ENCODE measurements around the gene ZNF646.

Gene ZNF646

DNA sequence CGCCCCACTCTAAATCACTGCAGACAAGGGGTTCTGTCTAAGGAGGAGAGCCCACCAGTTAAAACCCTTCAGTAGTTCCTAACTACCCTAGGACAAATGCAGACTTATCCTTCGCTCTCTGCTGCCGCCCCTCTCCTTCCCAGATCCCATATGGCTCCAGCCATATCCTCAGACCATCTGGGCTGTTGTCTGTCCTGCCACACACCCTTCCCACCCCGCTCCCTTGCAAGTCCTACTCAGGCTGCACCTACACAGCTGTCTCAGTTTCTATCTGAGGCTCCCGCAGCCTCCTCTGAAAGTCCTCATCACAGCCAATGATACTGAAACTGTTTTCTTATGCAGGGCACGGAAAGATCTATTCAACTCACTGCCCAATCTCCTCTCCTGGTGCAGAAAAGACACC is 33.2 kb downstream of the ZNF646 start:
- no peaks in the 10 kb centered on the region for H3K36me3 Mint-ChIP-seq
- H3K4me3 Mint-ChIP-seq: peak overlapping the region; percentile 88
- no peaks in the 10 kb centered on the region for H3K27me3 Mint-ChIP-seq
- peak overlapping the region; percentile 93 for H3K27ac Mint-ChIP-seq
- peaks cover 18% of the 10 kb centered on the region for H3K4me1 Mint-ChIP-seq (ENCODE audit: low read depth)
- H3K9me3 Mint-ChIP-seq (ENCODE audit: low read depth): no peaks in the 10 kb centered on the region

DNA sequence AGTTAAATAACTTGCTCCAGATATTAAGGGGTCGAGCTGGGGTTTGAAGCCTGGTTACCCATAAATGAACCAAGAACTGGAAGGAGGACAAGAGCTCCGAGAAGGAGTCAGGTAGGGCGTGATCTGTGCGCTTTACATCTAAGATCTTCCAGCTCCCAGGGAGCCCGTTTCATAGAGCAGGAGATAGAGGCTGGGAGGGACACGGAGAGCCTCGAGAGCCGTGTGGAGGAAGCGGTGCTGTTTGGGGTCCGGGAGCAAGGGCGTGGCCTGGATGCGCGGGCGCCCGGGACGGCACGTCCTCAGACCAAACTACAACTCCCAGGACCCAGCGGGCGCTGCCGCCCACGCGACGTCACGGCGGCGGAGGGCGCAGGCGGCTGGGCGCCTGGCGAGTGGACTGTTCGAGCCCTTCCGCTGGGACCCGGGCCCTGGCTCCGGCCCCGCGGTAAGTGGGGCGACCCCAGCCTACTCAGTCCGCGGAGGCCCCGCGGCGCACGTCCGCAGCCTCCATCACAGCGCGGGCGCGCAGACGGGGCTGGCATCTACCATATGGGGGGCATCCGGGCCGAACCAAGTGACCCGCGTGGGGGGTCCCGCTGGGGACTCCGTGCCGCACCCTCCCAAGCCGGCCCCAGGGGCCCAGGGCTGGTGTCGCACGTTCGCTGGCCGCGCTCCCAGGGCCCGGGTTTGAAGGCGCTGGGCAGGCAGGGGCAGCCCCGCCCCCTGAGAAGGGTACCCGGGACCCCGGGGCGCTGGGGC is 34.0 kb downstream of the ZNF646 start, which contains the start of gene BCKDK:
BCKDK (plus strand) TSS at position 352 of the 759 bp plus-strand sequence. CDS start 838 bp downstream, outside the sequence.
- Mint-ChIP-seq H3K4me1 (ENCODE audit: low read depth) (peaks cover 18% of the 10 kb centered on the region), H3K27me3 (no peaks in the 10 kb centered on the region), H3K36me3 (no peaks in the 10 kb centered on the region), H3K27ac (peak within 1 kb of the TSS; percentile 93), H3K9me3 (ENCODE audit: low read depth) (no peaks in the 10 kb centered on the region), H3K4me3 (peak within 1 kb of the TSS; percentile 90)

DNA sequence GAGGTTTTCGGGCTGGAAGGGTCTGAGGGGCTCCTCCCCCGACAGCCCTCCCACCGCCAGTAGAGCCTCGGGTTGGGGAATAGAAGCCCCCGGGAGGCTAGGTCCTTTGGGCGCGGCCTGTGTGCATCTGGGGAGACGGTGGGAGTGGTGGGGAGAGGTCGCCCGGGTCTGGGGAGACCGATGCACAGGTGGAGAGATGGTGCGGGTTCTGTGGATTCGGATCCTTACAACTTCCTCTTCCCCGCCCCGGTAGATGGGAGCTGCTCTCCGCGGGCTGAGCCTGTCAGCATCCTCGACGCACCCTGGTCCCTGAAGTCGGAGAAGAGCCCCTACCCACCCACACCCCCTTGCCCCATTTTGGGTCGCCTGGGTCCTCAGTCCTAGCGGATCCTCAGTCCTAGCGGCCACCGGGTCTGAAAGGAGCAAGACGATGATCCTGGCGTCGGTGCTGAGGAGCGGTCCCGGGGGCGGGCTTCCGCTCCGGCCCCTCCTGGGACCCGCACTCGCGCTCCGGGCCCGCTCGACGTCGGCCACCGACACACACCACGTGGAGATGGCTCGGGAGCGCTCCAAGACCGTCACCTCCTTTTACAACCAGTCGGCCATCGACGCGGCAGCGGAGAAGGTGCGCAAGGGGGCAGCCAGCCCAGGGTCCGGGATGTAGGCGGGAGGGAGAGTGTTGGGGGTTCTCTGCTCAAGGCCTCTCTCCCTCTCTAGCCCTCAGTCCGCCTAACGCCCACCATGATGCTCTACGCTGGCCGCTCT is 34.8 kb downstream of the ZNF646 start:
- Mint-ChIP-seq H3K27me3 (no peaks in the 10 kb centered on the region), H3K27ac (peak overlapping the region; percentile 22), H3K36me3 (no peaks in the 10 kb centered on the region), H3K4me3 (peak overlapping the region; percentile 90), H3K4me1 (ENCODE audit: low read depth) (peaks cover 20% of the 10 kb centered on the region), H3K9me3 (ENCODE audit: low read depth) (no peaks in the 10 kb centered on the region)

DNA sequence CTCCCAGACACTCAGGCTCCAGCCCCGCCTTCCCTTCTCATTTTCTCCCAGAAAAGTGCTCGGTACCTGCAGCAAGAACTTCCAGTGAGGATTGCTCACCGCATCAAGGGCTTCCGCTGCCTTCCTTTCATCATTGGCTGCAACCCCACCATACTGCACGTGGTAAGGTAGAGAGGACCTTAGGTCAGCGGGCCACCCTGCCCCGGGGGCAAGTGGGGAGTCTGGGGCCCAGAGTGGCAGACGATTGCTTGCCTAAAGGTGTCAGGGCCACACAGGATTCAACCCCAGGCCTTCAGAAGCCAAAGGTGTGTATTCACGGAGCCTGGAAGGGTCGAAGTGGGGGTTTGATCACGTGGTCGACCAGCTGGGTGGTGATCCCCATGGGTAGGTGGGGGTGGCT is 35.4 kb downstream of the ZNF646 start:
- Mint-ChIP-seq H3K4me3 (peak overlapping the region; percentile 90), H3K27ac (peak overlapping the region; percentile 76), H3K27me3 (no peaks in the 10 kb centered on the region), H3K36me3 (no peaks in the 10 kb centered on the region), H3K9me3 (ENCODE audit: low read depth) (no peaks in the 10 kb centered on the region), H3K4me1 (ENCODE audit: low read depth) (peaks cover 20% of the 10 kb centered on the region)

DNA sequence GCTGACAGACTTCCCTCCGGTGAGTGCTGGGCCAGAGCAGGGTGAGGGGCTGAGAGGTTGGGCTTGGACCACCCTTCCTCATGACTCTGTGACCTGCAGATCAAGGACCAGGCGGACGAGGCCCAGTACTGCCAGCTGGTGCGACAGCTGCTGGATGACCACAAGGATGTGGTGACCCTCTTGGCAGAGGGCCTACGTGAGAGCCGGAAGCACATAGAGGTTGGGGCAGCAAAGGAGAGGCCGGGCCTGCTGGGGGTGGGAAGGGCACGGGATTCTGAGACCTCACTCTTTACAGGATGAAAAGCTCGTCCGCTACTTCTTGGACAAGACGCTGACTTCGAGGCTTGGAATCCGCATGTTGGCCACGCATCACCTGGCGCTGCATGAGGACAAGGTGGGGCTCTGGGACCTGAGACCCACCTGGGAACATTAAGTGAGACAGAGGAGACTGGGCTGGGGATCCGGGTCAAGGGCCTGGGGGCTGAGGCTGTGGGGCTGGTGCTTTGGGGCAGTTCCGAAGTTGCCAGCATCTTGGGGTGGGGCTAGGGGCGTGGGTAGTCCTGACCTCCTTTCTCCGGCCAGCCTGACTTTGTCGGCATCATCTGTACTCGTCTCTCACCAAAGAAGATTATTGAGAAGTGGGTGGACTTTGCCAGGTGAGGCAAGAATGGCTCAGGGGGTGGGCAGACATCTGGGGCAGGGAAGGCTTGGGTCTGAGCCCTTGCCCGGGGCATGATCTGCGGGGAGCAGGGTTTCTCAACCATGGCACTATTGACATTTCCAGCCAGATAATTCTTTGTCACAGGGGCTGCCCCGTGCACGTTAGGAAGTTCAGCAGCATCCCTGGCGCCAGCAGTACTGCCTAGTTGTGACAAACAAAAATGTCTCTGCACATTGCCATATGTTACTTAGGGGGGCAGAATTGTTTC is 36.1 kb downstream of the ZNF646 start:
- no peak overlapping the region for H3K27ac Mint-ChIP-seq
- no peaks in the 10 kb centered on the region for H3K27me3 Mint-ChIP-seq
- peak overlapping the region; percentile 40 for H3K4me3 Mint-ChIP-seq
- peaks cover 20% of the 10 kb centered on the region for H3K4me1 Mint-ChIP-seq (ENCODE audit: low read depth)
- no peaks in the 10 kb centered on the region for H3K9me3 Mint-ChIP-seq (ENCODE audit: low read depth)
- no peaks in the 10 kb centered on the region for H3K36me3 Mint-ChIP-seq

DNA sequence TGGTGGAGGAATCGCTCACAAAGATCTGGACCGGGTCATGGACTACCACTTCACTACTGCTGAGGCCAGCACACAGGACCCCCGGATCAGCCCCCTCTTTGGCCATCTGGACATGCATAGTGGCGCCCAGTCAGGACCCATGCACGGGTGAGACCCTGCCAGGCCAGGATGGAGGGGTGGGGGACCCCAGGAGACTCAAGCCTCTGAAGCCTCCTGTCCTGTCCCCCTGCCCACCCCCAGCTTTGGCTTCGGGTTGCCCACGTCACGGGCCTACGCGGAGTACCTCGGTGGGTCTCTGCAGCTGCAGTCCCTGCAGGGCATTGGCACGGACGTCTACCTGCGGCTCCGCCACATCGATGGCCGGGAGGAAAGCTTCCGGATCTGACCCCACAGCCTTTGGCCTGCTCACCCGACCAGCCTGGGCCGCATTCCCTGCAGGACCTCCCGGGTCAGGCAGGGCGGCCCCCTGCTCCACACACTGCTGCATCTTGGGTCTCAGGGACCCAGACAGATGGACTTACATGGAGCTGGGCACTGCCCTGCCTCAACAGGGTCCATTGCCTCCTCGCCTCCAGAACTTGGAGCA is 37.8 kb downstream of the ZNF646 start:
- Mint-ChIP-seq H3K4me3 (no peak overlapping the region), H3K27ac (no peak overlapping the region), H3K4me1 (ENCODE audit: low read depth) (peaks cover 20% of the 10 kb centered on the region), H3K9me3 (ENCODE audit: low read depth) (no peaks in the 10 kb centered on the region), H3K36me3 (no peaks in the 10 kb centered on the region), H3K27me3 (no peaks in the 10 kb centered on the region)

DNA sequence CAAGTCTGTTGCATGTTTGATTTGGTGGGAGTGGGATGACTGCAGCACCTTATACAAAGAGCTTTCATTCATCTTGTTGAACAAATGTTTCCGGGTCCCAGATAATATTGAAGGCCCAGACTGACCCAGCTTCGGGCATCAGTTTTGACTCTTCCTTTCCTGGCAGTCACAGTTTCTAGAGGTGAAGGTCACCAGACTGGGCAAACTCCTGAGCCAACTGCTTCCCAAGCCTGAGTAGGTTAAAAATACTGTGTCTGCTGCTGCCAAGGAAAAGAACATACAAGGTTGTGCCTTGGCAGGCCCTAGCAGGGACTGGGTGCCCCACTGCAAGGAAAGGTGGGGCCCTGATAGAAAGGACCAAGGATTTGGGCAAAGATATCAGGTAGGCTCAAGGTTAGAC is 38.5 kb downstream of the ZNF646 start:
- no peak overlapping the region for H3K4me3 Mint-ChIP-seq
- H3K36me3 Mint-ChIP-seq: no peaks in the 10 kb centered on the region
- H3K27me3 Mint-ChIP-seq: no peaks in the 10 kb centered on the region
- no peaks in the 10 kb centered on the region for H3K9me3 Mint-ChIP-seq (ENCODE audit: low read depth)
- peaks cover 16% of the 10 kb centered on the region for H3K4me1 Mint-ChIP-seq (ENCODE audit: low read depth)
- no peak overlapping the region for H3K27ac Mint-ChIP-seq

DNA sequence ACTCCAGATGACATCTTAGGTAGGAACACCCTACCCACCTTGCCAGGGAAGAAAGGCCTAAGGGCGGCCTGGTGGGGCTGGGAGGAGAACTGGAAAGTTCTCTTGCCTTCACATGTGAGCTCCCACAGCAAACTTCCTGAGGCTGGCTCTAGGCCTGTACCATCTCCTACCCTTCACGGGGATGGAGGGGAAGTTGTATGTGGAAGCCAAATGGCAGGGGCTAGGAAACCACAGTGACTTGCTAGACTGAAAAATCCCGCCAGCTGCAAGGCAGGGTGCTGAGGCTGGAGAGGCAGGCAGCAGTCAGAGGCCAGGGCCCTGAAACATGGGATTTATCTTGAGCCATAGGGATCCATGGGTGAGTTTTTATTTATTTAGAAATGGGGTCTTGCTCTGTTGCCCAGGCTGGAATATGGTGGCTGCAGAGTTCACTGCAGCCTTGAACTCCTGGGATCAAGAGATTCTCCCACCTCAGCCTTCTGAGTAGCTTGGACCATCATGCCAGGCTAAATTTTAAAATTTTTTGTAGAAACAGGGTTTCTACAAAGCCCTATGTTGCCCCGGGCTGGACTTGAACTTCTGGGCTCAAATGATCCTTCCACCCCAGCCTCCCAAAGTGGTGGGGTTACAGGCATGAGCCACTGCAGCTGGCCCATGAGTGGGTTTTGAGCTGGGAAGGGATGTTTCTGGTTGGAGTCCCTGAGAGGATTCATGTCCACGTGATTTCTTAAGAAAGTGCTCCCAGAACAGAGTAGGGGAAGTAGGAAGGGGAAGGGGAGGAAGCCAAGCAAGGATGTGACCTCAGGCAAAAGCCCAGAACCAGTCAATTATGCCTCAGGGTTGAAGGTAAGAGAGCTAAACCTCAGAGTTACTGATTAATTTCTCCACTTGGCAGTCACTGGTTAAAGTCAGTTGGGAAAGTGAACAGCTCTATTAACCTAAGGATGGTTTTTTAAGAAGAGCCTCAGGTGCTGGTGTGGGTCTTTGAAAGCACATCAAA is 39.2 kb downstream of the ZNF646 start:
- no peaks in the 10 kb centered on the region for H3K36me3 Mint-ChIP-seq
- peaks cover 17% of the 10 kb centered on the region for H3K4me1 Mint-ChIP-seq (ENCODE audit: low read depth)
- H3K4me3 Mint-ChIP-seq: no peak overlapping the region
- H3K27ac Mint-ChIP-seq: peak overlapping the region; percentile 58
- H3K27me3 Mint-ChIP-seq: no peaks in the 10 kb centered on the region
- no peaks in the 10 kb centered on the region for H3K9me3 Mint-ChIP-seq (ENCODE audit: low read depth)

DNA sequence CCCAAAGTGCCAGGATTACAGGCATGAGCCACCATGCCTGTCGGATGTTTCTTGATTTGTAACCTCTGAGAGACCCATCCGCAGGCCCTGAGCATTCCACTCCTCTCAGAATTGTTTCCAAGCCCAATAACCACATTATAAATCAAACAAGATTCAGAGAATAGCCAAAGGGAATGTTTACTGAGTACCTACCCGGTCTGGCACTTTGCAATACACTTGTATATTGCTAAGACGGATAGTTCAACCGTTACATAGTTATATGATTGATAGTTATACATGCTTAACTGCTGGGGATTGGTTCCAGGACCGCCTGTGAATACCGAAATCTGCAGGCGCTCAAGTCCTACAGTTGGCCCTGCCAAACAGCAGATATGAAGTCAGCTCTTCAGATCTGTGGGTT is 40.2 kb downstream of the ZNF646 start:
- Mint-ChIP-seq H3K36me3 (no peaks in the 10 kb centered on the region), H3K4me3 (no peak overlapping the region), H3K27me3 (no peaks in the 10 kb centered on the region), H3K9me3 (ENCODE audit: low read depth) (no peaks in the 10 kb centered on the region), H3K27ac (peak overlapping the region; percentile 7), H3K4me1 (ENCODE audit: low read depth) (peaks cover 23% of the 10 kb centered on the region)

DNA sequence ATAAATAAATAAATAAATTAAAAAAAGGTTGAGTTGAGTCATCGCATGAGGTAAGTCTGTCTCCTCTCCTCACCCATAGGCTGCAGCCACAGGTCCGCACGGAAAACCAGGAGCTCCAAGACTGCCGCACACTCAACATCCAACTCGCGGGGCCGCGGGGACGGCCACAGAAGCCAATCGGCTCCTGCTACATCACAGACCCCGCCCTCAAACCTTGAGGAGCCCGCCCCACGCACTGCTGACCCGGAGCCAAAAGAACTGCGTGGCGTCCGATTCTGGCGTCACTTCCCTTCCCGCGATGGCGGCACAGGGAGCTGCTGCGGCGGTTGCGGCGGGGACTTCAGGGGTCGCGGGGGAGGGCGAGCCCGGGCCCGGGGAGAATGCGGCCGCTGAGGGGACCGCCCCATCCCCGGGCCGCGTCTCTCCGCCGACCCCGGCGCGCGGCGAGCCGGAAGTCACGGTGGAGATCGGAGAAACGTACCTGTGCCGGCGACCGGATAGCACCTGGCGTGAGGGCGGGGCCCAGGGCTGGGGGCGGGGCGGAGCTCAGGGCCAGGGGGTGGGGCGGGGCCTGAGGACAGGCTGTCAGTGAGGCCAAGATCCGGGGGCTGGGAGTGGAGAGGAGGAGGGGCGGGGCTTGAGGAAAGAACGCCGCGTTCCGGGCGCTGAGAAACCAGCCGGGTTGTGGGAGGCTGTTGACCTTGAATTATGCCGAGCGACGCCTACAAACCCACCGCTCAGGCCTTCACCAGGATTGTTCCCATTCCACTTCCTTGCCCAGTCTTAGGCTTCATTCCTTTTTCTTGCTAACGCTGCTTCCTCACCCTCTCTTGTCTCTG is 43.4 kb downstream of the ZNF646 start, which contains the start of gene KAT8:
KAT8 (plus strand) TSS at position 281 of the 839 bp plus-strand sequence; CDS start at position 299, 18 bp downstream.
- peak within 1 kb of the TSS; percentile 89 for H3K27ac Mint-ChIP-seq
- H3K36me3 Mint-ChIP-seq: no peaks in the 10 kb centered on the region
- no peaks in the 10 kb centered on the region for H3K9me3 Mint-ChIP-seq (ENCODE audit: low read depth)
- peak within 1 kb of the TSS; percentile 95 for H3K4me3 Mint-ChIP-seq
- H3K4me1 Mint-ChIP-seq (ENCODE audit: low read depth): peaks cover 20% of the 10 kb centered on the region
- H3K27me3 Mint-ChIP-seq: no peaks in the 10 kb centered on the region

DNA sequence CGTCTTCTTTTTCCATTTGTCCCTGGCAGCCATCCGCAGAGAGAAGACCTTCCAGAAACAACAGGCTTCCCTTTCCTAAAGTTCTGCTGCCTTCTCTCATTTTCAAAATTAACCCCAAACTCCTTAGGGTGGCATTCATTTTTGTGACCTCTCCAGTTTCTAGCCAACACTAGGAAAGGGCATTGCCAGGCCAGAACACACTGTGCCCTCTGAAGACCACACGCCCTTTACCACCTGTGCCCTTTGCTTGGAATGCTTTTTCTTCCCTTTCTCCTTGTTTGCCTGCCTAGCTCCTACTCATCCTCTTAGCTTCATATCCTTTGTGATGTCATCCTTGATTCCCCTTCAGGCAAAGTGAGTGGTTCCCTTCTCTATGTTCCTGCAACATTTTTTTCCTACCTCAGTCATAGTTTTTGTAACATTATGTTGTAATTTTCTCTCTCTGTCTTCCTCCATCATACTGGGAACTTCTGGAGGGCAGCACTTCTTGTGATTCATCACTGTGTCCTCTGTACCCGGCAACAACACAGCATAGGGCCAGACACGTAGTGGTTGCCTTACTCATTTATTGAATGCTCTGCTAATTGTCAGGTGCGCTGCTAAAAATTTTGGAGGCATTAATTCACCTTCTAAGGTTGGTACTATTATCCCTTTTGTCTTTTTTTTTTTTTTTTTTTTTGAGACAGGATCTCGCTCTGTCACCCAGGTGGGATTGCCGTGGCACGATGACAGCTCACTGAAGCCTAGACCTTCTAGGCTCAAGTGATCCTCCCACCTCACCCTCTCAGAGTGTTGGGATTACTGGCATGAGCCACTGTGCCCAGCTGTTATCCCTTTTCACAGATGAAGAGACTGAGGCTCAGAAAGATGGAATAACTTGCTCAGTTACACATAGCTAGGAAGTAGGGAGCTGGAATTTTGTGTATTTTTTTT is 44.3 kb downstream of the ZNF646 start:
- Mint-ChIP-seq H3K27ac (peak overlapping the region; percentile 89), H3K4me3 (peak overlapping the region; percentile 95), H3K27me3 (no peaks in the 10 kb centered on the region), H3K36me3 (no peaks in the 10 kb centered on the region), H3K4me1 (ENCODE audit: low read depth) (peaks cover 20% of the 10 kb centered on the region), H3K9me3 (ENCODE audit: low read depth) (no peaks in the 10 kb centered on the region)

DNA sequence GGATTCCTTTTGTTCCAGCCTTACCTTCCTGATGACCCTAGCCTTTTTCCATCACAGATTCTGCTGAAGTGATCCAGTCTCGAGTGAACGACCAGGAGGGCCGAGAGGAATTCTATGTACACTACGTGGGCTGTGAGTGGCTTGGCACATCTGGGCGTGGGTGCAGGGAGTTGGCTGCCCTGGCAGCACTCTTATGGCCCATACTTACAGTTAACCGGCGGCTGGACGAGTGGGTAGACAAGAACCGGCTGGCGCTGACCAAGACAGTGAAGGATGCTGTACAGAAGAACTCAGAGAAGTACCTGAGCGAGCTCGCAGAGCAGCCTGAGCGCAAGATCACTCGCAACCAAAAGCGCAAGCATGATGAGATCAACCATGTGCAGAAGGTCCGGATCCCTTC is 45.9 kb downstream of the ZNF646 start:
- H3K27ac Mint-ChIP-seq: no peak overlapping the region
- no peaks in the 10 kb centered on the region for H3K9me3 Mint-ChIP-seq (ENCODE audit: low read depth)
- no peaks in the 10 kb centered on the region for H3K36me3 Mint-ChIP-seq
- no peak overlapping the region for H3K4me3 Mint-ChIP-seq
- H3K27me3 Mint-ChIP-seq: no peaks in the 10 kb centered on the region
- peaks cover 18% of the 10 kb centered on the region for H3K4me1 Mint-ChIP-seq (ENCODE audit: low read depth)
